Measurements from ENCODE around the gene STRBP.
A peak's percentile ranks its signal among the peaks of the same experiment; 100 is the strongest.

Gene STRBP

GRCh38 chr9:123269281-123269680 is 895 bp upstream of the STRBP start:
- DNase-seq (ENCODE audit: low read depth): no peak
- TF ChIP-seq CTCF (conservative IDR thresholded peaks at IDR 0.05; ENCODE audit: low read depth, low read length): no peak
- peak overlapping the region; percentile 57 for H3K4me3 ChIP-seq (ENCODE audit: low read length)

GRCh38 chr9:123268199-123268464 is 254 bp downstream of the STRBP start:
- DNase-seq (ENCODE audit: low read depth): no peak
- TF ChIP-seq CTCF (conservative IDR thresholded peaks at IDR 0.05; ENCODE audit: low read depth, low read length): no peak
- H3K4me3 ChIP-seq (ENCODE audit: low read length): peak overlapping the region; percentile 77

DNA sequence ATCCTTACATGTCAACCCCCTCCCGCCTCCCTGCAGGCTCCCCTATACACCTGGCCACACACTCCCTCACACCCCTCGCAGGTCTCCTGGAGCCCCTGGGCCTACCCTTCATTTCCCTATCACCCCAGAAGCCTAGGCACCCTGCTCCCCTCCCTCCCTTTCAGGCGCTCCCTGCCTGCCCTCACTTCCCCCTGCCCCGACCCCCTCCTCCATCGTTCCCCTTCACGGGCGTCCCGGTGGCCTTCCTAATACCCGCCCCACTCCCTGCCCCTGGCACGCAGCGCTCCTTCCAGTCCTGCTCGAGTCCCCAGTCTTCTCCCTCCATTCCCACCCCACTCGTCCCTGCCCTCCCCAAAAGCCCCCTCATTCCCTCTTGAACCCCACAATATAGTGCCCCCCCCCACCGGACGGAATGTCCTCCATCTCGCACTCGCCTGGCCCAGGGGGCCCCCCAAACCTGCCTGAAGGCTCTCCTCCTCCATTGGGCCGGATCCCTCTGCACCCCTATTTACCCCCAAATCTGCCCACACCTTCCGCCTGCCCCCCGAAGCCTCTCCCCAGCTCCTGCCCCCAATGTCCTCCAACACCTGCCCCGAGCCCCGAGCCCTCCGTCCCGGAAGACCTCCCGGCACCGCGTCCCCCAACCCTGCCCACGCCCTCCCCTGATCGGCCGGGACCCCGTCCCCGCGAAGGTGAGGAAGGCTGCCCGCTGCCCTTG is 746 bp downstream of the STRBP start:
- DNase-seq (ENCODE audit: low read depth): no peak

GRCh38 chr9:123266655-123267399 is 1.6 kb downstream of the STRBP start:
- peak overlapping the region; percentile 77 for H3K4me3 ChIP-seq (ENCODE audit: low read length)
- TF ChIP-seq CTCF (conservative IDR thresholded peaks at IDR 0.05; ENCODE audit: low read depth, low read length): no peak

More for the DNA sequence above, 746 bp downstream of the STRBP start:
- TF ChIP-seq CTCF (conservative IDR thresholded peaks at IDR 0.05; ENCODE audit: low read depth, low read length): no peak
- H3K4me3 ChIP-seq (ENCODE audit: low read length): peak overlapping the region; percentile 77

DNA sequence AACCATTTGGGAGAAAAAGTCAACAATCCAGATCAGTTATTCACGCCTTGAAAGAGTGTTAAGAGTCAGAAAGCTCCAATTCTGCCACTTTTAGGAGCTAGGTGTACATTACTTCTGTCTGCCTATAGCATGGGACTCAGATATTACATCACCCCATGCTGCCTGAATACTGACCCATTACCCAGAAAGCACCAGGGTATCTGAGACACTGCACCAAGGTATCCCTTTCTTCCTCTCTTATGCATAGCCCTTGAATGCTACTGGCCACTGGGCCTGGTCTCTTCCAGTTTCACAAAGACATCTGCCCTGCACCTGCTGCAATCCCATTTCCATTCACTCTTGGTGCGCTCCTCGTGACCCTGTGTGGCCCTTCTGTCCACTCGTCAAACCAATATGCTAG is 2.6 kb downstream of the STRBP start:
- H3K4me3 ChIP-seq (ENCODE audit: low read length): no peak overlapping the region
- DNase-seq (ENCODE audit: low read depth): no peak
- TF ChIP-seq CTCF (conservative IDR thresholded peaks at IDR 0.05; ENCODE audit: low read depth, low read length): no peak

More at GRCh38 chr9:123266655-123267399, 1.6 kb downstream of the STRBP start:
- no peak for DNase-seq (ENCODE audit: low read depth)

- TF ChIP-seq CTCF (conservative IDR thresholded peaks at IDR 0.05; ENCODE audit: low read depth, low read length): no peak
- no peak for DNase-seq (ENCODE audit: low read depth)
- H3K4me3 ChIP-seq (ENCODE audit: low read length): no peak overlapping the region
Observed at GRCh38 chr9:123263227-123263626, 5.2 kb downstream of the STRBP start.

- H3K4me3 ChIP-seq (ENCODE audit: low read length): no peak overlapping the region
- no peak for DNase-seq (ENCODE audit: low read depth)
- no peak for TF ChIP-seq CTCF (conservative IDR thresholded peaks at IDR 0.05; ENCODE audit: low read depth, low read length)
Observed at GRCh38 chr9:123262338-123262737, 6.0 kb downstream of the STRBP start.

Data from retinal pigment epithelial cell (primary cell).